Activated CD4-positive, alpha-beta memory T cell treated with anti-CD3 and anti-CD28 coated beads, Interleukin-2, amount 10 ng/mL, durations not matched to agents 7 days and 5 days (primary cell): Measurements from ENCODE around the gene WNT9A. TPM values are rescaled to one million over a fixed set of nuclear protein-coding genes. Genes with fewer than 3 reads are reported as not detected.

Experiments used
- CTCF ChIA-PET: fragments of 350-600 bp; sonication (Branson Sonifier 250); formaldehyde crosslinking; loops from one replicate; lab custom pipeline; 2021; ENCODE audit warnings: antibody characterized with exemption, inconsistent platforms; lab: Charles Lee
- POLR2A ChIA-PET: fragments of 350-600 bp; sonication (Branson Sonifier 250); formaldehyde crosslinking; loops from one replicate; lab custom pipeline; 2021; ENCODE audit warnings: antibody characterized with exemption; lab: Charles Lee
- DNase-seq: peaks from one replicate; pipeline ENCODE4 v3.0.0-alpha.2; 2020
- H3K27ac Mint-ChIP-seq: one replicate; pipeline ENCODE4 v1.8.0; 2021; ENCODE audit warnings: mild to moderate bottlenecking, mixed read lengths
- H3K27me3 Mint-ChIP-seq: one replicate; pipeline ENCODE4 v1.8.0; 2021; ENCODE audit warnings: mixed read lengths
- H3K36me3 Mint-ChIP-seq: one replicate; pipeline ENCODE4 v1.8.0; 2021; ENCODE audit warnings: low read depth, mixed read lengths
- H3K4me1 Mint-ChIP-seq: one replicate; pipeline ENCODE4 v1.8.0; 2021; ENCODE audit warnings: mixed read lengths
- H3K4me3 Mint-ChIP-seq: one replicate; pipeline ENCODE4 v1.8.0; 2021; ENCODE audit warnings: mild to moderate bottlenecking, mixed read lengths
- H3K9me3 Mint-ChIP-seq: one replicate; pipeline ENCODE4 v1.8.0; 2021; ENCODE audit warnings: mixed read lengths
- total RNA-seq, 2 experiments: library from RNA; stranded (reverse); gene quantifications; one replicate each; pipeline ENCODE4 v1.2.3, GENCODE V29; 2021

Gene WNT9A
- total RNA-seq, 2 experiments from 2014 or later = 1.5 to 2.0 TPM

- DNase-seq = peak; percentile 15
- H3K27ac Mint-ChIP-seq = no peak overlapping the region
- no peaks in the 10 kb centered on the region for H3K27me3 Mint-ChIP-seq
- H3K4me3 Mint-ChIP-seq = no peak overlapping the region
- ChIA-PET CTCF (no interaction called here), POLR2A (no interaction called here)
- H3K4me1 Mint-ChIP-seq = no peaks in the 10 kb centered on the region
- no peaks in the 10 kb centered on the region for H3K36me3 Mint-ChIP-seq
- H3K9me3 Mint-ChIP-seq = no peaks in the 10 kb centered on the region
Observed at GRCh38 chr1:227894831-227895451, 52.8 kb downstream of the WNT9A start.

- peak; percentile 15 for DNase-seq
- H3K4me1 Mint-ChIP-seq = no peaks in the 10 kb centered on the region
- no peaks in the 10 kb centered on the region for H3K36me3 Mint-ChIP-seq
- POLR2A ChIA-PET = no interaction called here
- no peaks in the 10 kb centered on the region for H3K9me3 Mint-ChIP-seq
- H3K27ac Mint-ChIP-seq = no peak overlapping the region
- no peak overlapping the region for H3K4me3 Mint-ChIP-seq
- CTCF ChIA-PET = no interaction called here
- no peaks in the 10 kb centered on the region for H3K27me3 Mint-ChIP-seq
Observed at GRCh38 chr1:227893949-227894721, 53.6 kb downstream of the WNT9A start.

- Mint-ChIP-seq H3K9me3 (no peaks in the 10 kb centered on the region), H3K4me3 (no peak overlapping the region), H3K4me1 (no peaks in the 10 kb centered on the region), H3K27ac (no peak overlapping the region), H3K36me3 (no peaks in the 10 kb centered on the region), H3K27me3 (no peaks in the 10 kb centered on the region)
- peak; percentile 14 for DNase-seq
- ChIA-PET POLR2A (no interaction called here), CTCF (no interaction called here)
Observed at GRCh38 chr1:227893300-227893948, 54.3 kb downstream of the WNT9A start.

GRCh38 chr1:227892489-227893299 is 55.0 kb downstream of the WNT9A start:
- peaks cover 3% of the 10 kb centered on the region for H3K4me1 Mint-ChIP-seq
- no peaks in the 10 kb centered on the region for H3K27me3 Mint-ChIP-seq
- H3K27ac Mint-ChIP-seq = no peak overlapping the region
- CTCF ChIA-PET = no interaction called here
- no peak overlapping the region for H3K4me3 Mint-ChIP-seq
- no peaks in the 10 kb centered on the region for H3K36me3 Mint-ChIP-seq
- peak; percentile 15 for DNase-seq
- no peaks in the 10 kb centered on the region for H3K9me3 Mint-ChIP-seq
- POLR2A ChIA-PET = no interaction called here

GRCh38 chr1:227891955-227892488 is 55.7 kb downstream of the WNT9A start:
- H3K27ac Mint-ChIP-seq = no peak overlapping the region
- no peak overlapping the region for H3K4me3 Mint-ChIP-seq
- peak; percentile 14 for DNase-seq
- no peaks in the 10 kb centered on the region for H3K9me3 Mint-ChIP-seq
- H3K36me3 Mint-ChIP-seq = no peaks in the 10 kb centered on the region
- CTCF ChIA-PET = no interaction called here
- no peaks in the 10 kb centered on the region for H3K27me3 Mint-ChIP-seq
- H3K4me1 Mint-ChIP-seq = peaks cover 3% of the 10 kb centered on the region
- POLR2A ChIA-PET = no interaction called here

GRCh38 chr1:227891223-227891954 is 56.3 kb downstream of the WNT9A start:
- ChIA-PET POLR2A (no interaction called here), CTCF (no interaction called here)
- H3K4me1 Mint-ChIP-seq = peaks cover 5% of the 10 kb centered on the region
- no peak overlapping the region for H3K4me3 Mint-ChIP-seq
- no peaks in the 10 kb centered on the region for H3K36me3 Mint-ChIP-seq
- H3K9me3 Mint-ChIP-seq = no peaks in the 10 kb centered on the region
- H3K27ac Mint-ChIP-seq = no peak overlapping the region
- H3K27me3 Mint-ChIP-seq = no peaks in the 10 kb centered on the region
- DNase-seq = peak; percentile 14

- CTCF ChIA-PET = no interaction called here
Observed at GRCh38 chr1:227890451-227891222, 57.1 kb downstream of the WNT9A start.

GRCh38 chr1:227889863-227890405 is 57.8 kb downstream of the WNT9A start:
- no peaks in the 10 kb centered on the region for H3K9me3 Mint-ChIP-seq
- ChIA-PET POLR2A (no interaction called here), CTCF (no interaction called here)
- peaks cover 15% of the 10 kb centered on the region for H3K4me1 Mint-ChIP-seq
- DNase-seq = peak; percentile 14
- no peak overlapping the region for H3K4me3 Mint-ChIP-seq
- peak overlapping the region; percentile 40 for H3K27ac Mint-ChIP-seq
- no peaks in the 10 kb centered on the region for H3K27me3 Mint-ChIP-seq
- H3K36me3 Mint-ChIP-seq = no peaks in the 10 kb centered on the region

More at GRCh38 chr1:227890451-227891222, 57.1 kb downstream of the WNT9A start:
- Mint-ChIP-seq H3K27ac (no peak overlapping the region), H3K36me3 (no peaks in the 10 kb centered on the region), H3K9me3 (no peaks in the 10 kb centered on the region), H3K4me3 (no peak overlapping the region), H3K4me1 (peaks cover 8% of the 10 kb centered on the region), H3K27me3 (no peaks in the 10 kb centered on the region)
- POLR2A ChIA-PET = no interaction called here
- DNase-seq = peak; percentile 14

GRCh38 chr1:227889047-227889862 is 58.5 kb downstream of the WNT9A start:
- Mint-ChIP-seq H3K4me1 (peaks cover 20% of the 10 kb centered on the region), H3K4me3 (no peak overlapping the region), H3K36me3 (no peaks in the 10 kb centered on the region), H3K27me3 (no peaks in the 10 kb centered on the region), H3K27ac (no peak overlapping the region), H3K9me3 (no peaks in the 10 kb centered on the region)
- ChIA-PET CTCF (interaction anchor here (1.3 kb wide), 1 partner anchor 1263 kb away, joined by 3 read pairs; no protein-coding TSS in a partner anchor), POLR2A (no interaction called here)
- DNase-seq = no peak

GRCh38 chr1:227888404-227889046 is 59.2 kb downstream of the WNT9A start:
- no peaks in the 10 kb centered on the region for H3K36me3 Mint-ChIP-seq
- H3K4me3 Mint-ChIP-seq = no peak overlapping the region
- peak; percentile 15 for DNase-seq
- ChIA-PET POLR2A (no interaction called here), CTCF (interaction anchor here (1.3 kb wide), 1 partner anchor 1262 kb away, joined by 3 read pairs; no protein-coding TSS in a partner anchor)
- no peaks in the 10 kb centered on the region for H3K27me3 Mint-ChIP-seq
- H3K9me3 Mint-ChIP-seq = no peaks in the 10 kb centered on the region
- peaks cover 22% of the 10 kb centered on the region for H3K4me1 Mint-ChIP-seq
- H3K27ac Mint-ChIP-seq = no peak overlapping the region
